GDM1 (cell line): ENCODE measurements around the gene APOB.

Experiments used
- DNase-seq: peaks from one replicate; lab custom pipeline; 2025; lab: John Stamatoyannopoulos, UW

Gene APOB

GRCh38 chr2:21043744-21044532 is at the start of gene APOB:
Gene APOB, minus strand, starts transcription at chr2:21044073. Its CDS starts 128 bp downstream, at chr2:21043945.
- DNase-seq: no peak

GRCh38 chr2:21092308-21092869 is 48.5 kb upstream of the APOB start:
- DNase-seq: no peak

- no peak for DNase-seq
Observed at GRCh38 chr2:21084401-21084800, 40.5 kb upstream of the APOB start.

GRCh38 chr2:21083482-21083881 is 39.6 kb upstream of the APOB start:
- no peak for DNase-seq

- no peak for DNase-seq
Observed at GRCh38 chr2:21078296-21078695, 34.4 kb upstream of the APOB start.

GRCh38 chr2:21072477-21073242 is 28.8 kb upstream of the APOB start:
- DNase-seq: no peak

- no peak for DNase-seq
Observed at GRCh38 chr2:21070341-21071257, 26.7 kb upstream of the APOB start.

GRCh38 chr2:21069746-21070340 is 26.0 kb upstream of the APOB start:
- DNase-seq: no peak

- no peak for DNase-seq
Observed at GRCh38 chr2:21067859-21068537, 24.1 kb upstream of the APOB start.

- no peak for DNase-seq
Observed at GRCh38 chr2:21067125-21067524, 23.3 kb upstream of the APOB start.

- no peak for DNase-seq
Observed at GRCh38 chr2:21059885-21060610, 16.2 kb upstream of the APOB start.

- no peak for DNase-seq
Observed at GRCh38 chr2:21057097-21057496, 13.2 kb upstream of the APOB start.

- DNase-seq: no peak
Observed at GRCh38 chr2:21055879-21056790, 12.3 kb upstream of the APOB start.

- DNase-seq: no peak
Observed at GRCh38 chr2:21055451-21055850, 11.6 kb upstream of the APOB start.

- no peak for DNase-seq
Observed at GRCh38 chr2:21054011-21054410, 10.1 kb upstream of the APOB start.

- DNase-seq: no peak
Observed at GRCh38 chr2:21052044-21052443, 8.2 kb upstream of the APOB start.

- no peak for DNase-seq
Observed at GRCh38 chr2:21050164-21050563, 6.3 kb upstream of the APOB start.

GRCh38 chr2:21047141-21048009 is 3.5 kb upstream of the APOB start:
- DNase-seq: no peak
